ENCODE results near the gene OR4K1.

The OR4K1 gene

GRCh38 chr14:19930617-19931016, at the start of gene OR4K1:
TSS of gene OR4K1 (plus strand) at chr14:19930917. CDS start at chr14:19935667, 4,750 bp downstream.
- DNase-seq (ENCODE audit: low read depth): no peak
- TF ChIP-seq CTCF (conservative IDR thresholded peaks at IDR 0.05; ENCODE audit: control insufficient read depth, insufficient read depth, low read depth, low read length): no peak
- no peak within 1 kb of the TSS for H3K4me3 ChIP-seq (ENCODE audit: control insufficient read depth, low read depth, low read length)

- DNase-seq (ENCODE audit: low read depth): no peak
- no peak for TF ChIP-seq CTCF (conservative IDR thresholded peaks at IDR 0.05; ENCODE audit: control insufficient read depth, insufficient read depth, low read depth, low read length)
Observed at GRCh38 chr14:19895282-19895681, 35.4 kb upstream of the OR4K1 start.

GRCh38 chr14:19900999-19901398, 29.7 kb upstream of the OR4K1 start:
- DNase-seq (ENCODE audit: low read depth): no peak
- H3K4me3 ChIP-seq (ENCODE audit: control insufficient read depth, low read depth, low read length): no peak overlapping the region
- TF ChIP-seq CTCF (conservative IDR thresholded peaks at IDR 0.05; ENCODE audit: control insufficient read depth, insufficient read depth, low read depth, low read length): no peak

More at GRCh38 chr14:19895282-19895681, 35.4 kb upstream of the OR4K1 start:
- no peak overlapping the region for H3K4me3 ChIP-seq (ENCODE audit: control insufficient read depth, low read depth, low read length)

- no peak for TF ChIP-seq CTCF (conservative IDR thresholded peaks at IDR 0.05; ENCODE audit: control insufficient read depth, insufficient read depth, low read depth, low read length)
- H3K4me3 ChIP-seq (ENCODE audit: control insufficient read depth, low read depth, low read length): no peak overlapping the region
- no peak for DNase-seq (ENCODE audit: low read depth)
Observed at GRCh38 chr14:19902409-19902808, 28.3 kb upstream of the OR4K1 start.

GRCh38 chr14:19906665-19907064, 24.1 kb upstream of the OR4K1 start:
- DNase-seq (ENCODE audit: low read depth): no peak
- TF ChIP-seq CTCF (conservative IDR thresholded peaks at IDR 0.05; ENCODE audit: control insufficient read depth, insufficient read depth, low read depth, low read length): no peak
- H3K4me3 ChIP-seq (ENCODE audit: control insufficient read depth, low read depth, low read length): no peak overlapping the region

- no peak for DNase-seq (ENCODE audit: low read depth)
- TF ChIP-seq CTCF (conservative IDR thresholded peaks at IDR 0.05; ENCODE audit: control insufficient read depth, insufficient read depth, low read depth, low read length): no peak
- no peak overlapping the region for H3K4me3 ChIP-seq (ENCODE audit: control insufficient read depth, low read depth, low read length)
Observed at GRCh38 chr14:19911114-19911513, 19.6 kb upstream of the OR4K1 start.

- H3K4me3 ChIP-seq (ENCODE audit: control insufficient read depth, low read depth, low read length): no peak overlapping the region
- no peak for DNase-seq (ENCODE audit: low read depth)
- no peak for TF ChIP-seq CTCF (conservative IDR thresholded peaks at IDR 0.05; ENCODE audit: control insufficient read depth, insufficient read depth, low read depth, low read length)
Observed at GRCh38 chr14:19917243-19917642, 13.5 kb upstream of the OR4K1 start.
